ENCODE data around the gene GOPC. TPM values are rescaled to one million over a fixed set of nuclear protein-coding genes. Genes with fewer than 3 reads are reported as not detected.
A peak's percentile ranks its signal among the peaks of the same experiment; 100 is the strongest.

GOPC gene
- total and polyA plus RNA-seq, 2 donors (not counting 3 experiments of a cell fraction or from before 2014, with no cell fraction given), result 7.8 to 22.8 TPM

GRCh38 chr6:117533775-117534174 is 68.5 kb downstream of the GOPC start:
- Histone ChIP-seq H3K27ac (ENCODE audit: insufficient read depth, low read depth, low read length) (no peak overlapping the region), H3K9ac (replicated peaks; ENCODE audit: extremely low read depth, insufficient read depth, low read length) (no peak overlapping the region), H4K20me1 (replicated peaks; ENCODE audit: control insufficient read depth, extremely low read depth, insufficient read depth, low read length) (no peaks in the 10 kb centered on the region), H3K4me3 (replicated peaks in 1 of 3; ENCODE audit: insufficient read depth in 1 of 3, low read depth in 1 of 3, low read length in 3 of 3) (no peak overlapping the region), H3K4me1 (ENCODE audit: control insufficient read depth, extremely low read depth, insufficient read depth, low read length) (peaks cover 17% of the 10 kb centered on the region), H3K36me3 (ENCODE audit: control insufficient read depth in 2 of 2, extremely low read depth in 1 of 2, insufficient read depth in 2 of 2, low read length in 2 of 2) (peaks cover 9 to 24% of the 10 kb centered on the region in 2 experiments), H2AFZ (ENCODE audit: low read depth, low read length) (no peak overlapping the region), H3K9me1 (replicated peaks; ENCODE audit: control insufficient read depth, extremely low read depth, insufficient read depth, low read length) (no peaks in the 10 kb centered on the region), H3K79me2 (ENCODE audit: control insufficient read depth, insufficient read depth, low read length) (peaks cover 12% of the 10 kb centered on the region), H3K9me3 (replicated peaks; ENCODE audit: control insufficient read depth, insufficient read depth, low read length) (no peaks in the 10 kb centered on the region), H3K4me2 (ENCODE audit: insufficient read depth, low read length) (no peak overlapping the region), H3K27me3 (ENCODE audit: control insufficient read depth in 2 of 2, insufficient read depth in 2 of 2, low read length in 2 of 2) (no peaks in the 10 kb centered on the region)
- peak; percentile 38 for FAIRE-seq
- intact Hi-C loops (cut with micrococcal nuclease) (loop anchor here (2.0 kb wide), 1 partner anchor 35 kb away; no protein-coding TSS in a partner anchor), dilution Hi-C loops (cut with MboI; ENCODE audit: extremely low pct_ligation_motif_present, low sequenced_read_pairs) (no loop called here)
- TF ChIP-seq EZH2 (IDR thresholded peaks at IDR 0.05; ENCODE audit: borderline replicate concordance, low read depth, low read length, severe bottlenecking), result no peak
- TF ChIP-seq JUN (IDR thresholded peaks at IDR 0.05; ENCODE audit: borderline replicate concordance, insufficient read depth, insufficient read length, low read depth), result no peak
- no peak for TF ChIP-seq MYC (IDR thresholded peaks at IDR 0.05; ENCODE audit: low read depth, low read length)
- TF ChIP-seq GATA2 (IDR thresholded peaks at IDR 0.05; ENCODE audit: insufficient read depth, insufficient read length, low read depth, low read length), result no peak
- no peak for TF ChIP-seq FOS (IDR thresholded peaks at IDR 0.05; ENCODE audit: borderline replicate concordance, insufficient read depth, low read length)
- no peak for TF ChIP-seq POLR2A (IDR thresholded peaks at IDR 0.05; ENCODE audit: low read depth, low read length)
- no peak for TF ChIP-seq MAX (IDR thresholded peaks at IDR 0.05; ENCODE audit: insufficient read depth, insufficient read length)
- no peak for TF ChIP-seq CTCF (IDR thresholded peaks at IDR 0.05; ENCODE audit: extremely low read depth in 1 of 2, insufficient read depth in 1 of 2, low read depth in 1 of 2, low read length in 2 of 2)
- no peak for TF ChIP-seq POLR2AphosphoS5 (IDR thresholded peaks at IDR 0.05; ENCODE audit: insufficient read depth, low read depth, low read length)
- BruUV-seq (replicated peaks), result no TSS peak
- POLR2A ChIA-PET, result no interaction called here
- DNase-seq (ENCODE audit: low read depth, low spot score), result no peak
- CTCF ChIA-PET, result interaction anchor here (1.0 kb wide), 1 partner anchor 84 kb away, joined by 3 read pairs; no protein-coding TSS in a partner anchor
